ENCODE data around the gene PEX3.

DNA sequence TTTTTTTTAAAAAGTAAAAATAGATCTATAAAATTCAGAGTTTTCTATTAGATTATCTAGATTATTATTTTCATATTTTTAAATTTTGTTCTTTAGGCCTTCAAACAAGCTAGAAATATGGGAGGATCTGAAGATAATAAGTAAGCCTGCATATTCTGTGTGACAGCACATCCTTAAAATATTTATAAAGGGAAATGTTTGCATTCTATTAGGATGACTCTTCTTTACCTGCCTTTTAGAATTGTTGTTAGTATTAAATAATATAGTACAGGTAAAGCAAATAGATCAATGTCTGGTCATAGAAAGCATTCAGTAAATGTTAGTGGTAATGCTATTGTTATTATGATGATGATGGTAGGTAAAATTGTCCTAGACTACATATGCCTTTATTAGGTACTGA lies 17.4 kb downstream of the PEX3 start:
- TF ChIP-seq, protein P1, sequence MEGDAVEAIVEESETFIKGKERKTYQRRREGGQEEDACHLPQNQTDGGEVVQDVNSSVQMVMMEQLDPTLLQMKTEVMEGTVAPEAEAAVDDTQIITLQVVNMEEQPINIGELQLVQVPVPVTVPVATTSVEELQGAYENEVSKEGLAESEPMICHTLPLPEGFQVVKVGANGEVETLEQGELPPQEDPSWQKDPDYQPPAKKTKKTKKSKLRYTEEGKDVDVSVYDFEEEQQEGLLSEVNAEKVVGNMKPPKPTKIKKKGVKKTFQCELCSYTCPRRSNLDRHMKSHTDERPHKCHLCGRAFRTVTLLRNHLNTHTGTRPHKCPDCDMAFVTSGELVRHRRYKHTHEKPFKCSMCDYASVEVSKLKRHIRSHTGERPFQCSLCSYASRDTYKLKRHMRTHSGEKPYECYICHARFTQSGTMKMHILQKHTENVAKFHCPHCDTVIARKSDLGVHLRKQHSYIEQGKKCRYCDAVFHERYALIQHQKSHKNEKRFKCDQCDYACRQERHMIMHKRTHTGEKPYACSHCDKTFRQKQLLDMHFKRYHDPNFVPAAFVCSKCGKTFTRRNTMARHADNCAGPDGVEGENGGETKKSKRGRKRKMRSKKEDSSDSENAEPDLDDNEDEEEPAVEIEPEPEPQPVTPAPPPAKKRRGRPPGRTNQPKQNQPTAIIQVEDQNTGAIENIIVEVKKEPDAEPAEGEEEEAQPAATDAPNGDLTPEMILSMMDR (conservative IDR thresholded peaks at IDR 0.05; ENCODE audit: low read depth, low read length): no peak
- no peak for TF ChIP-seq EZH2 (IDR thresholded peaks at IDR 0.05; ENCODE audit: low read length, unreplicated experiment)
